Measurements from ENCODE around the gene TANGO2. TPM values are rescaled to one million over a fixed set of nuclear protein-coding genes. Genes with fewer than 3 reads are reported as not detected.

TANGO2 gene
- polyA plus RNA-seq, 3 donors, result 10.8 to 12.3 (median 11.4) TPM

- no peak for DNase-seq
These were observed 4.7 kb downstream of the TANGO2 start for GRCh38 chr22:20025401-20026203.

- no peak for DNase-seq
These were observed 5.4 kb downstream of the TANGO2 start for GRCh38 chr22:20026204-20026908.

- no peak for DNase-seq
These were observed 6.2 kb downstream of the TANGO2 start for GRCh38 chr22:20026996-20027601.

- DNase-seq, result no peak
These were observed 7.3 kb downstream of the TANGO2 start for GRCh38 chr22:20027966-20028854.

GRCh38 chr22:20028855-20029549, 8.1 kb downstream of the TANGO2 start:
- no peak for DNase-seq

GRCh38 chr22:20029550-20030225, 8.8 kb downstream of the TANGO2 start:
- no peak for DNase-seq

- no peak for DNase-seq
These were observed 11.0 kb downstream of the TANGO2 start for GRCh38 chr22:20031732-20032406.

- DNase-seq, result no peak
These were observed 11.6 kb downstream of the TANGO2 start for GRCh38 chr22:20032407-20032991.

- DNase-seq, result no peak
These were observed 12.3 kb downstream of the TANGO2 start for GRCh38 chr22:20033045-20033706.

- DNase-seq, result no peak
These were observed 13.2 kb downstream of the TANGO2 start for GRCh38 chr22:20034143-20034542.

GRCh38 chr22:20035375-20036083, 14.6 kb downstream of the TANGO2 start:
- no peak for DNase-seq

- peak; percentile 36 for DNase-seq
These were observed 15.2 kb downstream of the TANGO2 start for GRCh38 chr22:20036084-20036482.

GRCh38 chr22:20036535-20037392, 15.9 kb downstream of the TANGO2 start:
- DNase-seq, result no peak

GRCh38 chr22:20037419-20037818, 16.5 kb downstream of the TANGO2 start:
- no peak for DNase-seq

- DNase-seq, result no peak
These were observed 17.7 kb downstream of the TANGO2 start for GRCh38 chr22:20038574-20038973.

- no peak for DNase-seq
These were observed 18.9 kb downstream of the TANGO2 start for GRCh38 chr22:20039683-20040325.

Measured in renal pelvis (tissue), 4 donors.